ENCODE results near the gene ARHGAP9. TPM values are rescaled to one million over a fixed set of nuclear protein-coding genes. Genes with fewer than 3 reads are reported as not detected.
A peak's percentile ranks its signal among the peaks of the same experiment; 100 is the strongest.
"Not testable (repeated sequence)": the region's sequence is repeated elsewhere in the genome, so short reads cannot be mapped to it uniquely, and the experiment has no call there.

Gene ARHGAP9
- total RNA-seq, 1 donor from 2014 or later = 105 TPM

DNA sequence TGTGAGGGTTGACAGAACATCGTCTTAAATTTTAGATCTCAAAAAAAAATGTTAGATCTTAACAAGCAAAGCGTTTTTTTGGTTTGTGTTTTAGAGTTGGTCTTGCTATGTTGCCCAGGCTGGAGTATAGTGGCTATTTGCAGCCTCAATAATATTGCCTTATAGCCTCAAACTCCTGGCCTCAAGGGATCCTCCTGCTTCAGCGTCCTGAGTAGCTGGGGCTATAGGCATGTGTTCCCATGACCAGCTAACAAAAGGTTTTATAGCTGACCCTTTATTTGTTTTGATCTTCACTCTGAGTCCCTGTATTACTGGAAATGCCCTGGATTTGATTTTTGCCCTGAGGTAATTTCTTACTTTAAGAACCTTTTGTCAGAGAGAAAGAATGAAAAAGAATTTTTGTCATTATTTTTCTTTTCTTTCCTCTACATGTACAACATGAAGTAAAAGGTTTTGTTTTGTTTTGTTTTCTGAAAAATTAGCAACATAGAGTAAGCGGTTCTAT is 39.9 kb downstream of the ARHGAP9 start:
- intact Hi-C loops (cut with micrococcal nuclease) = no loop called here
- peaks cover 7% of the 10 kb centered on the region for H3K9me3 Mint-ChIP-seq
- peaks cover 9% of the 10 kb centered on the region for H3K27me3 Mint-ChIP-seq (ENCODE audit: low read depth)
- H3K27ac Mint-ChIP-seq = no peak overlapping the region
- no peak overlapping the region for H3K4me3 Mint-ChIP-seq (ENCODE audit: low read depth)
- DNase-seq (ENCODE audit: low spot score) = no peak
- H3K36me3 Mint-ChIP-seq (ENCODE audit: low read depth) = peaks cover 3% of the 10 kb centered on the region
- H3K4me1 Mint-ChIP-seq (ENCODE audit: low read depth) = peaks cover 6% of the 10 kb centered on the region

DNA sequence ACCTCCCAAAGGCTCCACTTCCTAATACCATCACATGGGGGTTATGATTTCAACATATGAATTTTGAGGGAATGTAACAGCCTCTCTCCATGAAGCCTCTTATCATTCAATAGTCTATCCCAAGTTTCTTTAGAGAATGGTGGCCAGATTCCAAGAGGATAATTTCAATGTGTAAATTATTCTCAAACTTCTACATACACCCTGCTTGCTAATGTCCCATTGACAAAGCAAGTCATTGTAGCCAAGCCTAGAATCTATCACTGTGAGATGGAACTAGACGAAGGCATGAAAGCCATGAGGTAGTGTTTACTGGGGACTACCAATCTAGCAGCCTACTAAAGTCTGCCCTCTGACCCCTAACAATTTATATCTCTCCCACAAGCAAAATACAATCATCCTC is 41.3 kb downstream of the ARHGAP9 start:
- Mint-ChIP-seq H3K36me3 (ENCODE audit: low read depth) (peaks cover 3% of the 10 kb centered on the region), H3K27ac (no peak overlapping the region), H3K27me3 (ENCODE audit: low read depth) (peaks cover 9% of the 10 kb centered on the region), H3K9me3 (peaks cover 7% of the 10 kb centered on the region), H3K4me3 (ENCODE audit: low read depth) (no peak overlapping the region), H3K4me1 (ENCODE audit: low read depth) (peaks cover 4% of the 10 kb centered on the region)
- intact Hi-C loops (cut with micrococcal nuclease) = no loop called here
- DNase-seq (ENCODE audit: low spot score) = no peak

- DNase-seq (ENCODE audit: low spot score) = no peak
- Mint-ChIP-seq H3K4me1 (ENCODE audit: low read depth) (peaks cover 13% of the 10 kb centered on the region), H3K4me3 (ENCODE audit: low read depth) (peak overlapping the region; percentile 41), H3K27me3 (ENCODE audit: low read depth) (peaks cover 2% of the 10 kb centered on the region), H3K36me3 (ENCODE audit: low read depth) (no peaks in the 10 kb centered on the region), H3K27ac (peak overlapping the region; percentile 75), H3K9me3 (no peaks in the 10 kb centered on the region)
- intact Hi-C loops (cut with micrococcal nuclease) = no loop called here
Observed at GRCh38 chr12:57435293-57435692, 44.4 kb downstream of the ARHGAP9 start.

DNA sequence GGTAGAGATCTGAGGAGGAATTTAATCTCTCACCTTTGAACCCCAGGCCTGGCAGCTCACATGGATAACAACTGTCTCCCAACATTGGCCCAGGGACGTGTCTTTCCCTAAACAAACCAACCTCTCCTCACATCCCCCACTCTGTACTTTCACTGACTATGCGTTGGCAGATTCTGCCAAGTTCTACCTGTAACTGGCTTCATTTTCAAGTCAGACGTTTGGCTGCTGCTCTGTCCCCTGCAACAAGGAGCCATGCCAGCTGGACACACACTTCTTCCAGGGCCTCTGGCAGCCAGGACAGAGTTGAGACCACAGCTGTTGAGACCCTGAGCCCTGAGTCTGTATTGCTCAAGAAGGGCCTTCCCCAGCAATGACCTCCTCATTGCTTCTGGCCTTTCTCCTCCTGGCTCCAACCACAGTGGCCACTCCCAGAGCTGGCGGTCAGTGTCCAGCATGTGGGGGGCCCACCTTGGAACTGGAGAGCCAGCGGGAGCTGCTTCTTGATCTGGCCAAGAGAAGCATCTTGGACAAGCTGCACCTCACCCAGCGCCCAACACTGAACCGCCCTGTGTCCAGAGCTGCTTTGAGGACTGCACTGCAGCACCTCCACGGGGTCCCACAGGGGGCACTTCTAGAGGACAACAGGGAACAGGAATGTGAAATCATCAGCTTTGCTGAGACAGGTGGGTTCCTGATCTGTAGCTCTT is 45.0 kb downstream of the ARHGAP9 start, which contains the start of gene INHBC:
TSS of gene INHBC (plus strand) at position 268 of the 707 bp plus-strand sequence. CDS start at position 371, 103 bp downstream.
- DNase-seq (ENCODE audit: low spot score) = no peak
- peak within 1 kb of the TSS; percentile 75 for H3K27ac Mint-ChIP-seq
- intact Hi-C loops (cut with micrococcal nuclease) = no loop called here
- H3K36me3 Mint-ChIP-seq (ENCODE audit: low read depth) = no peaks in the 10 kb centered on the region
- H3K9me3 Mint-ChIP-seq = no peaks in the 10 kb centered on the region
- peak within 1 kb of the TSS; percentile 41 for H3K4me3 Mint-ChIP-seq (ENCODE audit: low read depth)
- peaks cover 16% of the 10 kb centered on the region for H3K4me1 Mint-ChIP-seq (ENCODE audit: low read depth)
- H3K27me3 Mint-ChIP-seq (ENCODE audit: low read depth) = peaks cover 2% of the 10 kb centered on the region

DNA sequence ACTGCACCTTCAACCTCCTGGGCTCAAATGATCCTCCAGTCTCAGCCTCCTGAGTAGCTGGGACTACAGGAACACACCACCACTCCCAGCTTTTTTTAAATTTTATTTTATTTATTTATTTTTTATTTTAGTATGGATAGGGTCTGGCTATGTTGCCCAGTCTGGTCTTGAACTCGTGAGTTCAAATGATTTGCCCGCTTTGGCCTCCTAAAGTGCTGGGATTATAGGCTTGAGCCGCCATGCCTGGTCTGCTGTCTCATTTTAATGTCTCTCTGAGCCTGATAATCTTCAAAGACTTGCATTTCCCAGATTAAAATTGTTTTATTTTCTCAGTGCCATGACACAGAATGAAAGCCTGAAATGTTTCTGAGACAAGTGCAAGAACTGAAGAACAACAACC is 46.3 kb downstream of the ARHGAP9 start:
- Mint-ChIP-seq H3K4me1 (ENCODE audit: low read depth) (peaks cover 23% of the 10 kb centered on the region), H3K36me3 (ENCODE audit: low read depth) (peaks cover 4% of the 10 kb centered on the region), H3K27ac (no peak overlapping the region), H3K9me3 (no peaks in the 10 kb centered on the region), H3K27me3 (ENCODE audit: low read depth) (no peaks in the 10 kb centered on the region), H3K4me3 (ENCODE audit: low read depth) (no peak overlapping the region)
- DNase-seq (ENCODE audit: low spot score) = no peak
- intact Hi-C loops (cut with micrococcal nuclease) = no loop called here

GRCh38 chr12:57431654-57432188 is 47.9 kb downstream of the ARHGAP9 start:
- Mint-ChIP-seq H3K4me1 (ENCODE audit: low read depth) (peaks cover 26% of the 10 kb centered on the region), H3K36me3 (ENCODE audit: low read depth) (peaks cover 8% of the 10 kb centered on the region), H3K27me3 (ENCODE audit: low read depth) (no peaks in the 10 kb centered on the region), H3K9me3 (no peaks in the 10 kb centered on the region), H3K4me3 (ENCODE audit: low read depth) (peak overlapping the region; percentile 87), H3K27ac (peak overlapping the region; percentile 95)
- no peak for DNase-seq (ENCODE audit: low spot score)
- intact Hi-C loops (cut with micrococcal nuclease) = loop anchor here (1.0 to 2.0 kb wide), 2 partner anchors 21 to 28 kb away; partner anchors contain the start of gene GLI1

GRCh38 chr12:57430931-57431566 is 48.6 kb downstream of the ARHGAP9 start, which contains the start of gene R3HDM2:
TSS of gene R3HDM2 (minus strand) at chr12:57431043. CDS start at chr12:57310428, 120,615 bp downstream.
- Mint-ChIP-seq H3K9me3 (no peaks in the 10 kb centered on the region), H3K27me3 (ENCODE audit: low read depth) (no peaks in the 10 kb centered on the region), H3K36me3 (ENCODE audit: low read depth) (peaks cover 12% of the 10 kb centered on the region), H3K27ac (peak within 1 kb of the TSS; percentile 97), H3K4me3 (ENCODE audit: low read depth) (peak within 1 kb of the TSS; percentile 93), H3K4me1 (ENCODE audit: low read depth) (peaks cover 30% of the 10 kb centered on the region)
- intact Hi-C loops (cut with micrococcal nuclease) = loop anchor here (1.0 to 2.0 kb wide), 2 partner anchors 22 to 28 kb away; partner anchors contain the start of gene GLI1
- DNase-seq (ENCODE audit: low spot score) = peak; percentile 91

DNA sequence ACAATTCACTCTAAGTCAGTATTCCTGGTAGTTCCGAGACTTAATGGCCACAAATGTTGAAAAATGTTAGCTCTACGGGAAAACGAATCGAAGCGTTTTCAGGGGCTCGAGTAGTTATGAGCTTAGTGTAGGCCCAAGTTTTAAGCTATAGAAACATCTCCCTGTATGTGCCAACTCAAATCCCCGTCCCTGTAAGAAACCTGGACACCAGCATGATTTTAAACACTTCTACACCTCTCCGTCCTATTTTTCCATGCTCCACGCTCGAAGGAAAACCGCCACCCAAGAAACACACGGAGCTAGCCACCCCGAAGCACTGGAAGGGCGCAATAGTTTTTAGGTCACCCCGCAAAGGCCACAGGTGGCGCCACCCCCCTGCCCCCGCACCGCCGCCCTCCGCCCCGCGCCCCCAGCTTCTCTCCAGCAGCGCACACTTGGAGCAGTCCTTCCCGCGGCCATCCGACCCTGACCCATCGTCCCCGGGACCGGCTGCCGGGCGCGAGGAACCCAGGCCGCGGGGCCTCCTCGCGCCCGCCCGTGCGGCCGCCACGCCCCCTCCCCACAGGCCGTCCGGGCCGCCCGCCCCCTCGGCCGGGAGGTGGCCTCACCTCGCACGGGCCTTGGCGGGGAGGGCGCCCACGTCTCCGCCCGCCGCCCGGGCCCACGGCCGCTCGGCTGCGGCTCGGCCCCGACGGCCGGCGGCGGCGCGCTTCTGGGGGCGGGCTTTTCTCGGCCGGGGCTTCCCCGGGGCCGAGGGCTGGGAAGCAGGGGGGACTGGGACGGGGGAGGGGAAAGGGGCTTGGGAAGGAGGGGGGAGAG is 49.3 kb downstream of the ARHGAP9 start:
- Mint-ChIP-seq H3K9me3 (no peaks in the 10 kb centered on the region), H3K27ac (peak overlapping the region; percentile 97), H3K4me3 (ENCODE audit: low read depth) (peak overlapping the region; percentile 93), H3K36me3 (ENCODE audit: low read depth) (peaks cover 12% of the 10 kb centered on the region), H3K4me1 (ENCODE audit: low read depth) (peaks cover 28% of the 10 kb centered on the region), H3K27me3 (ENCODE audit: low read depth) (no peaks in the 10 kb centered on the region)
- peak; percentile 46 for DNase-seq (ENCODE audit: low spot score)
- intact Hi-C loops (cut with micrococcal nuclease) = loop anchor here (2.0 kb wide), 1 partner anchor 22 kb away; no protein-coding TSS in a partner anchor

DNA sequence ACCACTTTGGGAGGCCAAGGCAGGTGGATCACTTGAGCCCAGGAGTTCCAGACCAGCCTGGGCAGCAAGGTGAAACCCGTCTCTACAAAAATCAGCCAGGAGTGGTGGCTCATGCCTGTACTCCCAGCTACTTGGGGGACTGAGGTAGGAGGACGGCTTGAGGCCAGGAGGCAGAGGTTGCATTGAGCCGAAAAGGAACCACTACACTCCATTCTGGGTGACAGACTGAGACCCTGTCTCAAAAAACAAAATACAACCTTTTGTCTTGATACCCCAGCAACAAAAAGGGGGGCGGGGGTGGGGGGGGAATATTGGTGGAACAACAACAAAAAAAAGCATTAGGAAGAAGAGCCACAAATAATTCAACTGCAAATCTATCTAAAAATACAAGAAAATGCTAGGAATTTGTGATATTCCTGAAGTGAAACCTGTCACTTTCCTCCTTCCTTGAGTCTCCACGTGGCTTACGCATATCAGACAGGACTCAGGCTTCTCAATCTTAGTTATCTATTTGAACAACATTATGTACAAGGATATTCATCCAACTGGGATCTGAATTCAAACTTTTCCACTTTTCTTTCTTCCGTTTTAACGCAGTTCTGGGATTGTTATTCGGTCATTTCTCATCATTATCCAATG is 50.1 kb downstream of the ARHGAP9 start:
- Mint-ChIP-seq H3K9me3 (no peaks in the 10 kb centered on the region), H3K27me3 (ENCODE audit: low read depth) (no peaks in the 10 kb centered on the region), H3K36me3 (ENCODE audit: low read depth) (peaks cover 12% of the 10 kb centered on the region), H3K4me3 (ENCODE audit: low read depth) (peak overlapping the region; percentile 93), H3K4me1 (ENCODE audit: low read depth) (peaks cover 25% of the 10 kb centered on the region), H3K27ac (peak overlapping the region; percentile 97)
- no peak for DNase-seq (ENCODE audit: low spot score)
- intact Hi-C loops (cut with micrococcal nuclease) = loop anchor here (2.0 kb wide), 1 partner anchor 23 kb away; no protein-coding TSS in a partner anchor

GRCh38 chr12:57428965-57429364 is 50.7 kb downstream of the ARHGAP9 start:
- DNase-seq (ENCODE audit: low spot score) = no peak
- Mint-ChIP-seq H3K27me3 (ENCODE audit: low read depth) (no peaks in the 10 kb centered on the region), H3K36me3 (ENCODE audit: low read depth) (peaks cover 18% of the 10 kb centered on the region), H3K4me1 (ENCODE audit: low read depth) (peaks cover 25% of the 10 kb centered on the region), H3K27ac (peak overlapping the region; percentile 80), H3K9me3 (no peaks in the 10 kb centered on the region), H3K4me3 (ENCODE audit: low read depth) (peak overlapping the region; percentile 93)
- intact Hi-C loops (cut with micrococcal nuclease) = no loop called here

DNA sequence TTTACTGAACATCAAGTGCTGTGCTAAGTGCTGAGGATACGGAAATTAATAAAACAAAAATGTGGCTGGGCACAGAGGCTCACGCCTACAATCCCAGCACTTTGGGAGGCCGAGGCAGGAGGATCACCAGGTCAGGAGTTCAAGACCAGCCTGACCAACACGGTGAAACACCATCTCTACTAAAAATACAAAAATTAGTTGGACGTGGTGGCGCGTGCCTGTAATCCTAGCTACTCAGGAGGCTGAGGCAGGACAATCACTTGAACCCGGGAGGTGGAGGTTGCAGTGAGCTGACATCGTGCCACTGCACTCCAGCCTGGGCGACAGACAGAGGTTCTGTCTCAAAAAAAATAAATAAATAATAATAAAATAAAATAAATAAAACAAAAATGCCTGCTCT is 52.7 kb downstream of the ARHGAP9 start:
- intact Hi-C loops (cut with micrococcal nuclease); DNase-seq (ENCODE audit: low spot score); H3K9me3 Mint-ChIP-seq; H3K27me3 Mint-ChIP-seq (ENCODE audit: low read depth); H3K27ac Mint-ChIP-seq; H3K4me3 Mint-ChIP-seq (ENCODE audit: low read depth): not testable (repeated sequence)
- Mint-ChIP-seq H3K4me1 (ENCODE audit: low read depth) (peaks cover 25% of the 10 kb centered on the region), H3K36me3 (ENCODE audit: low read depth) (peaks cover 29% of the 10 kb centered on the region)
